Osteocyte (in vitro differentiated cells): Measurements from ENCODE around the gene S100A12. TPM values are rescaled to one million over a fixed set of nuclear protein-coding genes. Genes with fewer than 3 reads are reported as not detected.

Experiments
- DNase-seq: peaks from one replicate; pipeline ENCODE4 v3.0.0; 2021; ENCODE audit warnings: mixed read lengths; ENCODE audit not compliant: unreplicated experiment; ENCODE audit errors: extremely low spot score
- H3K27ac Mint-ChIP-seq: one replicate; pipeline ENCODE4 v1.8.0; 2021; ENCODE audit warnings: mild to moderate bottlenecking, mixed read lengths; ENCODE audit not compliant: unreplicated experiment
- H3K27me3 Mint-ChIP-seq: one replicate; pipeline ENCODE4 v1.8.0; 2021; ENCODE audit warnings: mixed read lengths; ENCODE audit not compliant: unreplicated experiment
- H3K36me3 Mint-ChIP-seq: one replicate; pipeline ENCODE4 v1.8.0; 2021; ENCODE audit warnings: mixed read lengths; ENCODE audit not compliant: unreplicated experiment
- H3K4me1 Mint-ChIP-seq: one replicate; pipeline ENCODE4 v1.8.0; 2021; ENCODE audit warnings: mixed read lengths; ENCODE audit not compliant: unreplicated experiment
- H3K4me3 Mint-ChIP-seq: one replicate; pipeline ENCODE4 v1.8.0; 2021; ENCODE audit warnings: mild to moderate bottlenecking, moderate library complexity, mixed read lengths; ENCODE audit not compliant: unreplicated experiment
- H3K9me3 Mint-ChIP-seq: one replicate; pipeline ENCODE4 v1.8.0; 2021; ENCODE audit warnings: mixed read lengths; ENCODE audit not compliant: unreplicated experiment
- CTCF ChIP-seq: fragments of 200-600 bp; sonication (generic); IDR thresholded peaks from 2 replicates; pipeline ENCODE4 v1.5.0; 2021; ENCODE audit warnings: antibody characterized with exemption, mild to moderate bottlenecking, moderate library complexity
- total RNA-seq: library from RNA; stranded (reverse); gene quantifications from 2 replicates; pipeline ENCODE4 v1.2.1, GENCODE V29; 2021

Gene S100A12
- total RNA-seq, 1 donor from 2014 or later: not detected

- Mint-ChIP-seq H3K27ac (no peak overlapping the region), H3K4me3 (no peak overlapping the region)
Measured at GRCh38 chr1:153403421-153404085, 28.1 kb upstream of the S100A12 start.

GRCh38 chr1:153402226-153402625, 26.8 kb upstream of the S100A12 start:
- DNase-seq: no peak
- Mint-ChIP-seq H3K27ac (no peak overlapping the region), H3K27me3 (peaks cover 7% of the 10 kb centered on the region), H3K4me3 (no peak overlapping the region), H3K9me3 (no peaks in the 10 kb centered on the region), H3K4me1 (no peaks in the 10 kb centered on the region), H3K36me3 (no peaks in the 10 kb centered on the region)
- TF ChIP-seq CTCF: no peak

More at GRCh38 chr1:153403421-153404085, 28.1 kb upstream of the S100A12 start:
- no peak for TF ChIP-seq CTCF
- H3K9me3 Mint-ChIP-seq: no peaks in the 10 kb centered on the region
- no peaks in the 10 kb centered on the region for H3K4me1 Mint-ChIP-seq
- no peaks in the 10 kb centered on the region for H3K36me3 Mint-ChIP-seq
- H3K27me3 Mint-ChIP-seq: peaks cover 7% of the 10 kb centered on the region
- DNase-seq: no peak

- Mint-ChIP-seq H3K27ac (no peak overlapping the region), H3K36me3 (no peaks in the 10 kb centered on the region), H3K9me3 (no peaks in the 10 kb centered on the region), H3K4me1 (no peaks in the 10 kb centered on the region), H3K4me3 (no peak overlapping the region), H3K27me3 (peaks cover 7% of the 10 kb centered on the region)
- DNase-seq: peak; percentile 59
- no peak for TF ChIP-seq CTCF
Measured at GRCh38 chr1:153401461-153401860, 26.0 kb upstream of the S100A12 start.

GRCh38 chr1:153400244-153400643, 24.8 kb upstream of the S100A12 start:
- Mint-ChIP-seq H3K4me1 (no peaks in the 10 kb centered on the region), H3K36me3 (no peaks in the 10 kb centered on the region), H3K27ac (no peak overlapping the region), H3K27me3 (peaks cover 7% of the 10 kb centered on the region), H3K4me3 (no peak overlapping the region), H3K9me3 (no peaks in the 10 kb centered on the region)
- TF ChIP-seq CTCF: no peak
- no peak for DNase-seq

GRCh38 chr1:153399401-153400055, 24.1 kb upstream of the S100A12 start:
- Mint-ChIP-seq H3K27ac (no peak overlapping the region), H3K4me1 (no peaks in the 10 kb centered on the region), H3K36me3 (no peaks in the 10 kb centered on the region), H3K9me3 (no peaks in the 10 kb centered on the region), H3K4me3 (no peak overlapping the region), H3K27me3 (peaks cover 7% of the 10 kb centered on the region)
- DNase-seq: peak; percentile 69
- TF ChIP-seq CTCF: no peak
